ENCODE measurements around the gene RASA3. TPM values are rescaled to one million over a fixed set of nuclear protein-coding genes. Genes with fewer than 3 reads are reported as not detected.
"Not testable (repeated sequence)": the region's sequence is repeated elsewhere in the genome, so short reads cannot be mapped to it uniquely, and the experiment has no call there.

RASA3 gene
- polyA plus RNA-seq, 1 donor from 2014 or later, result 8.5 TPM

- Histone ChIP-seq H4K20me1 (ENCODE audit: insufficient read depth) (no peaks in the 10 kb centered on the region), H3K36me3 (ENCODE audit: insufficient read depth, low read length) (no peaks in the 10 kb centered on the region), H3K4me2 (ENCODE audit: low read length) (no peak overlapping the region), H2AFZ (ENCODE audit: low read depth, low read length) (no peak overlapping the region), H3F3A (ENCODE audit: insufficient read depth, low read length, poor library complexity, severe bottlenecking) (no peaks in the 10 kb centered on the region), H3K9me2 (ENCODE audit: insufficient read depth, low read length) (no peaks in the 10 kb centered on the region), H3K9me3 (ENCODE audit: low read length) (no peaks in the 10 kb centered on the region), H3K79me2 (replicated peaks; ENCODE audit: insufficient read depth, low read length) (no peaks in the 10 kb centered on the region), H3K27ac (ENCODE audit: low read length) (no peak overlapping the region), H3K4me3 (ENCODE audit: low read length) (no peak overlapping the region), H3K27me3 (ENCODE audit: insufficient read depth, low read depth, low read length) (no peaks in the 10 kb centered on the region), H3K9ac (ENCODE audit: low read length) (no peak overlapping the region)
- TF ChIP-seq EZH2 (IDR thresholded peaks at IDR 0.05; ENCODE audit: borderline replicate concordance, insufficient read depth, low read length, poor library complexity, severe bottlenecking) (no peak), POLR2AphosphoS5 (IDR thresholded peaks at IDR 0.05) (no peak), REST (IDR thresholded peaks at IDR 0.05; ENCODE audit: borderline replicate concordance) (no peak), SMC3 (conservative IDR thresholded peaks at IDR 0.05; ENCODE audit: poor library complexity) (no peak), RAD21 (conservative IDR thresholded peaks at IDR 0.05) (no peak), MXI1 (conservative IDR thresholded peaks at IDR 0.05; ENCODE audit: poor library complexity, severe bottlenecking) (no peak), EP300 (conservative IDR thresholded peaks at IDR 0.05; ENCODE audit: poor library complexity, severe bottlenecking) (no peak), TAF1 (IDR thresholded peaks at IDR 0.05; ENCODE audit: low read depth) (no peak), CTCF (IDR thresholded peaks at IDR 0.05; ENCODE audit: poor library complexity, severe bottlenecking) (no peak)
Observed at GRCh38 chr13:114104655-114105520, 27.5 kb downstream of the RASA3 start.

GRCh38 chr13:114103801-114104654 is 28.4 kb downstream of the RASA3 start:
- H3K9me3 ChIP-seq (ENCODE audit: low read length), result no peaks in the 10 kb centered on the region
- H3K36me3 ChIP-seq (ENCODE audit: insufficient read depth, low read length), result no peaks in the 10 kb centered on the region
- H3K9ac ChIP-seq (ENCODE audit: low read length), result no peak overlapping the region
- H3F3A ChIP-seq (ENCODE audit: insufficient read depth, low read length, poor library complexity, severe bottlenecking), result no peaks in the 10 kb centered on the region
- no peaks in the 10 kb centered on the region for H3K9me2 ChIP-seq (ENCODE audit: insufficient read depth, low read length)
- no peaks in the 10 kb centered on the region for H4K20me1 ChIP-seq (ENCODE audit: insufficient read depth)
- H3K79me2 ChIP-seq (replicated peaks; ENCODE audit: insufficient read depth, low read length), result no peaks in the 10 kb centered on the region
- H3K4me2 ChIP-seq (ENCODE audit: low read length), result no peak overlapping the region
- no peak overlapping the region for H3K4me3 ChIP-seq (ENCODE audit: low read length)
- H3K27ac ChIP-seq (ENCODE audit: low read length), result no peak overlapping the region
- no peaks in the 10 kb centered on the region for H3K27me3 ChIP-seq (ENCODE audit: insufficient read depth, low read depth, low read length)
- no peak for TF ChIP-seq REST (IDR thresholded peaks at IDR 0.05; ENCODE audit: borderline replicate concordance)
- TF ChIP-seq EP300 (conservative IDR thresholded peaks at IDR 0.05; ENCODE audit: poor library complexity, severe bottlenecking), result no peak
- no peak for TF ChIP-seq POLR2AphosphoS5 (IDR thresholded peaks at IDR 0.05)
- TF ChIP-seq RAD21 (conservative IDR thresholded peaks at IDR 0.05), result no peak
- no peak for TF ChIP-seq SMC3 (conservative IDR thresholded peaks at IDR 0.05; ENCODE audit: poor library complexity)
- H2AFZ ChIP-seq (ENCODE audit: low read depth, low read length), result no peak overlapping the region

GRCh38 chr13:114103289-114103621 is 29.2 kb downstream of the RASA3 start:
- not testable (repeated sequence) for H3F3A ChIP-seq (ENCODE audit: insufficient read depth, low read length, poor library complexity, severe bottlenecking); H3K9me2 ChIP-seq (ENCODE audit: insufficient read depth, low read length); H2AFZ ChIP-seq (ENCODE audit: low read depth, low read length); H3K36me3 ChIP-seq (ENCODE audit: insufficient read depth, low read length); H3K27me3 ChIP-seq (ENCODE audit: insufficient read depth, low read depth, low read length); H3K79me2 ChIP-seq (replicated peaks; ENCODE audit: insufficient read depth, low read length); H3K9me3 ChIP-seq (ENCODE audit: low read length); H3K4me3 ChIP-seq (ENCODE audit: low read length); H3K9ac ChIP-seq (ENCODE audit: low read length); H3K27ac ChIP-seq (ENCODE audit: low read length); H3K4me2 ChIP-seq (ENCODE audit: low read length); H4K20me1 ChIP-seq (ENCODE audit: insufficient read depth)
